Activated CD8-positive, alpha-beta T cell treated with anti-CD3 and anti-CD28 coated beads for 36 hours (primary cell): ENCODE measurements around the gene SGK1. TPM values are rescaled to one million over a fixed set of nuclear protein-coding genes. Genes with fewer than 3 reads are reported as not detected.

ENCODE experiments used
- ATAC-seq: fragments of 200-7000 bp; cut with Tn5 transposase; one replicate; pipeline ENCODE4 v1.10.0; 2021; ENCODE audit warnings: mild to moderate bottlenecking, moderate library complexity
- CTCF ChIA-PET: fragments of 350-600 bp; sonication (Branson Sonifier 250); formaldehyde crosslinking; loops from one replicate; lab custom pipeline; 2021; ENCODE audit warnings: antibody characterized with exemption; lab: Charles Lee
- POLR2A ChIA-PET: fragments of 350-600 bp; sonication (Branson Sonifier 250); formaldehyde crosslinking; loops from one replicate; lab custom pipeline; 2021; ENCODE audit warnings: antibody characterized with exemption; lab: Charles Lee
- DNase-seq: peaks from one replicate; pipeline ENCODE4 v3.0.0-alpha.2; 2020
- H3K27ac Mint-ChIP-seq: one replicate; pipeline ENCODE4 v1.8.0; 2021; ENCODE audit warnings: mild to moderate bottlenecking, mixed read lengths
- H3K27me3 Mint-ChIP-seq: one replicate; pipeline ENCODE4 v1.8.0; 2021; ENCODE audit warnings: mixed read lengths
- H3K36me3 Mint-ChIP-seq: one replicate; pipeline ENCODE4 v1.8.0; 2021; ENCODE audit warnings: low read depth, mixed read lengths
- H3K4me1 Mint-ChIP-seq: one replicate; pipeline ENCODE4 v1.8.0; 2021; ENCODE audit warnings: low read depth, mixed read lengths
- H3K4me3 Mint-ChIP-seq: one replicate; pipeline ENCODE4 v1.8.0; 2021; ENCODE audit warnings: mild to moderate bottlenecking, moderate library complexity, mixed read lengths
- H3K9me3 Mint-ChIP-seq: one replicate; pipeline ENCODE4 v1.8.0; 2021; ENCODE audit warnings: mixed read lengths
- CTCF ChIP-seq: fragments of 200-600 bp; IDR thresholded peaks from one replicate; pipeline ENCODE4 v1.8.0; 2022; ENCODE audit warnings: antibody characterized with exemption, mild to moderate bottlenecking
- intact Hi-C: fragments of 100-400 bp; cut with micrococcal nuclease; formaldehyde crosslinking; loops from one replicate; pipeline ENCODE4 v1.10.0; 2022
- total RNA-seq, 2 experiments: library from RNA; stranded (reverse); gene quantifications; one replicate each; pipeline ENCODE4 v1.2.3, GENCODE V29; 2021

Gene SGK1
- 10 to 100 TPM; 46.4 to 53.4 TPM for total RNA-seq

GRCh38 chr6:134317471-134318131 is at the start of gene SGK1:
SGK1 (minus strand) TSS chr6:134318112; CDS start chr6:134317460, 652 bp downstream.
- peaks cover 9% of the 10 kb centered on the region for H3K9me3 Mint-ChIP-seq

GRCh38 chr6:134363323-134364039 is 45.6 kb upstream of the SGK1 start:
- ATAC-seq, result no peak
- Mint-ChIP-seq H3K36me3 (no peaks in the 10 kb centered on the region), H3K27me3 (no peaks in the 10 kb centered on the region), H3K4me3 (no peak overlapping the region), H3K27ac (no peak overlapping the region), H3K9me3 (no peaks in the 10 kb centered on the region), H3K4me1 (peaks cover 3% of the 10 kb centered on the region)
- ChIA-PET CTCF (interaction anchor here (0.9 to 1.4 kb wide), 2 partner anchors 8 to 18 kb away, joined by 3 read pairs; no protein-coding TSS in a partner anchor), POLR2A (interaction anchor here (0.9 to 1.2 kb wide), 2 partner anchors 10 to 11 kb away, joined by 3 to 5 read pairs; no protein-coding TSS in a partner anchor)
- DNase-seq, result no peak
- no peak for TF ChIP-seq CTCF
- intact Hi-C loops, result no loop called here

More at GRCh38 chr6:134317471-134318131, at the start of gene SGK1:
- no peak for TF ChIP-seq CTCF
- Mint-ChIP-seq H3K36me3 (no peaks in the 10 kb centered on the region), H3K4me3 (peak within 1 kb of the TSS; percentile 79), H3K4me1 (peaks cover 24% of the 10 kb centered on the region), H3K27ac (no peak within 1 kb of the TSS), H3K27me3 (peaks cover 19% of the 10 kb centered on the region)
- intact Hi-C loops, result no loop called here
- ATAC-seq, result peak; percentile 64
- ChIA-PET POLR2A (interaction anchor here (0.7 to 1.4 kb wide), 3 partner anchors 141 to 199 kb away, joined by 3 read pairs; no protein-coding TSS in a partner anchor), CTCF (interaction anchor here (0.9 to 2.2 kb wide), 6 partner anchors 9 to 323 kb away, joined by 3 to 9 read pairs (median 4); no protein-coding TSS in a partner anchor)
- DNase-seq, result peak; percentile 30

- Mint-ChIP-seq H3K36me3 (no peaks in the 10 kb centered on the region), H3K4me1 (peaks cover 6% of the 10 kb centered on the region), H3K27ac (no peak overlapping the region), H3K9me3 (peaks cover 15% of the 10 kb centered on the region), H3K4me3 (no peak overlapping the region), H3K27me3 (no peaks in the 10 kb centered on the region)
- intact Hi-C loops, result no loop called here
- ChIA-PET POLR2A (no interaction called here), CTCF (no interaction called here)
- no peak for DNase-seq
- no peak for TF ChIP-seq CTCF
- ATAC-seq, result no peak
These were observed 43.1 kb upstream of the SGK1 start for GRCh38 chr6:134361011-134361410.

- ATAC-seq (no peak), DNase-seq (no peak)
- CTCF ChIA-PET, result no interaction called here
- H3K9me3 Mint-ChIP-seq, result peaks cover 23% of the 10 kb centered on the region
- no peak for TF ChIP-seq CTCF
- no peak overlapping the region for H3K4me3 Mint-ChIP-seq
- H3K27me3 Mint-ChIP-seq, result no peaks in the 10 kb centered on the region
- H3K27ac Mint-ChIP-seq, result no peak overlapping the region
- intact Hi-C loops, result loop anchor here (10.0 kb wide), 1 partner anchor 185 kb away; no protein-coding TSS in a partner anchor
- H3K4me1 Mint-ChIP-seq, result peaks cover 6% of the 10 kb centered on the region
- POLR2A ChIA-PET, result no interaction called here
- peaks cover 1% of the 10 kb centered on the region for H3K36me3 Mint-ChIP-seq
These were observed 41.4 kb upstream of the SGK1 start for GRCh38 chr6:134359302-134359701.
